Measurements from ENCODE around the gene SEC24A. TPM values are rescaled to one million over a fixed set of nuclear protein-coding genes. Genes with fewer than 3 reads are reported as not detected.
A peak's percentile ranks its signal among the peaks of the same experiment; 100 is the strongest.
"Not testable (repeated sequence)": the region's sequence is repeated elsewhere in the genome, so short reads cannot be mapped to it uniquely, and the experiment has no call there.

The SEC24A gene
- total and polyA plus RNA-seq, 2 experiments from 2014 or later, result 19.7 to 41.7 TPM

- no peaks in the 10 kb centered on the region for H3K9me2 ChIP-seq (ENCODE audit: insufficient read depth)
- peaks cover 20% of the 10 kb centered on the region; the same call in 1 of the 2 replicates for H4K20me1 ChIP-seq (ENCODE audit: insufficient read depth)
- H3K27me3 ChIP-seq (replicated peaks; ENCODE audit: insufficient read depth), result no peaks in the 10 kb centered on the region
- TF ChIP-seq EZH2 (IDR thresholded peaks at IDR 0.05; ENCODE audit: insufficient read depth, poor library complexity, severe bottlenecking) (no peak), EZH2phosphoT487 (IDR thresholded peaks at IDR 0.05; ENCODE audit: insufficient read depth, low read depth) (no peak)
- H3K4me3 ChIP-seq, result no peak overlapping the region
- WGBS, 2 experiments (ENCODE audit: low coverage in 1 of 2, low lambda C conversion rate in 2 of 2, missing lambda C conversion rate in 2 of 2), result 100% methylated on average over 4 of the region's 4 CpGs
- H3K27ac ChIP-seq, result no peak overlapping the region
- H3K9me3 ChIP-seq (ENCODE audit: low read depth), result no peaks in the 10 kb centered on the region
- peaks cover 13% of the 10 kb centered on the region; the same call in 1 of the 2 replicates for H3F3A ChIP-seq (ENCODE audit: insufficient read depth)
- no peak for DNase-seq
- peaks cover 100% of the 10 kb centered on the region for H3K79me2 ChIP-seq (ENCODE audit: insufficient read depth)
- in situ Hi-C loops (cut with MboI), result no loop called here
- H3K9ac ChIP-seq, result no peak overlapping the region
- H3K4me1 ChIP-seq (ENCODE audit: insufficient read depth), result no peaks in the 10 kb centered on the region
- H3K4me2 ChIP-seq (ENCODE audit: unreplicated experiment), result no peak overlapping the region
- peaks cover 38% of the 10 kb centered on the region for H3K36me3 ChIP-seq (ENCODE audit: low read depth)
- no peak overlapping the region for H2AFZ ChIP-seq
These were observed 10.9 kb downstream of the SEC24A start for GRCh38 chr5:134659456-134659855.

- no peak overlapping the region for H3K27ac ChIP-seq
- no peaks in the 10 kb centered on the region for H3K9me3 ChIP-seq (ENCODE audit: low read depth)
- 92 to 95% methylated on average over 6 of the region's 6 CpGs for WGBS, 2 experiments (ENCODE audit: low coverage in 1 of 2, low lambda C conversion rate in 2 of 2, missing lambda C conversion rate in 2 of 2)
- H3K27me3 ChIP-seq (replicated peaks; ENCODE audit: insufficient read depth), result no peaks in the 10 kb centered on the region
- peaks cover 39% of the 10 kb centered on the region for H3K36me3 ChIP-seq (ENCODE audit: low read depth)
- H3K4me1 ChIP-seq (ENCODE audit: insufficient read depth), result no peaks in the 10 kb centered on the region
- H3K79me2 ChIP-seq (ENCODE audit: insufficient read depth), result peaks cover 100% of the 10 kb centered on the region
- no peak overlapping the region for H3K4me3 ChIP-seq
- H4K20me1 ChIP-seq (ENCODE audit: insufficient read depth), result peaks cover 20% of the 10 kb centered on the region; the same call in 1 of the 2 replicates
- H2AFZ ChIP-seq, result no peak overlapping the region
- in situ Hi-C loops (cut with MboI), result no loop called here
- TF ChIP-seq EZH2phosphoT487 (IDR thresholded peaks at IDR 0.05; ENCODE audit: insufficient read depth, low read depth) (no peak), EZH2 (IDR thresholded peaks at IDR 0.05; ENCODE audit: insufficient read depth, poor library complexity, severe bottlenecking) (no peak)
- H3F3A ChIP-seq (ENCODE audit: insufficient read depth), result peaks cover 13% of the 10 kb centered on the region; the same call in 1 of the 2 replicates
- H3K9me2 ChIP-seq (ENCODE audit: insufficient read depth), result no peaks in the 10 kb centered on the region
- DNase-seq, result no peak
- no peak overlapping the region for H3K4me2 ChIP-seq (ENCODE audit: unreplicated experiment)
- no peak overlapping the region for H3K9ac ChIP-seq
These were observed 11.3 kb downstream of the SEC24A start for GRCh38 chr5:134659922-134660321.

GRCh38 chr5:134662971-134663370 lies 14.4 kb downstream of the SEC24A start:
- no peaks in the 10 kb centered on the region for H3K9me3 ChIP-seq (ENCODE audit: low read depth)
- H3K27me3 ChIP-seq (replicated peaks; ENCODE audit: insufficient read depth), result no peaks in the 10 kb centered on the region
- TF ChIP-seq EZH2phosphoT487 (IDR thresholded peaks at IDR 0.05; ENCODE audit: insufficient read depth, low read depth) (no peak), EZH2 (IDR thresholded peaks at IDR 0.05; ENCODE audit: insufficient read depth, poor library complexity, severe bottlenecking) (no peak)
- H2AFZ ChIP-seq, result no peak overlapping the region
- H3K79me2 ChIP-seq (ENCODE audit: insufficient read depth), result peaks cover 100% of the 10 kb centered on the region
- no peak overlapping the region for H3K27ac ChIP-seq
- 81 to 88% methylated on average over 4 of the region's 4 CpGs for WGBS, 2 experiments (ENCODE audit: low coverage in 1 of 2, low lambda C conversion rate in 2 of 2, missing lambda C conversion rate in 2 of 2)
- H3K36me3 ChIP-seq (ENCODE audit: low read depth), result peaks cover 51% of the 10 kb centered on the region
- peaks cover 13% of the 10 kb centered on the region; the same call in 1 of the 2 replicates for H3F3A ChIP-seq (ENCODE audit: insufficient read depth)
- H3K4me2 ChIP-seq (ENCODE audit: unreplicated experiment), result no peak overlapping the region
- H3K9ac ChIP-seq, result no peak overlapping the region
- no peaks in the 10 kb centered on the region for H3K9me2 ChIP-seq (ENCODE audit: insufficient read depth)
- in situ Hi-C loops (cut with MboI), result no loop called here
- peaks cover 16% of the 10 kb centered on the region; the same call in 1 of the 2 replicates for H4K20me1 ChIP-seq (ENCODE audit: insufficient read depth)
- DNase-seq, result no peak
- no peaks in the 10 kb centered on the region for H3K4me1 ChIP-seq (ENCODE audit: insufficient read depth)
- H3K4me3 ChIP-seq, result no peak overlapping the region

GRCh38 chr5:134664448-134664847 lies 15.9 kb downstream of the SEC24A start:
- H2AFZ ChIP-seq, result no peak overlapping the region
- DNase-seq, result no peak
- no peak overlapping the region for H3K4me3 ChIP-seq
- peaks cover 100% of the 10 kb centered on the region for H3K79me2 ChIP-seq (ENCODE audit: insufficient read depth)
- no peak for TF ChIP-seq EZH2phosphoT487 (IDR thresholded peaks at IDR 0.05; ENCODE audit: insufficient read depth, low read depth)
- no peak for TF ChIP-seq EZH2 (IDR thresholded peaks at IDR 0.05; ENCODE audit: insufficient read depth, poor library complexity, severe bottlenecking)
- no peaks in the 10 kb centered on the region for H3K4me1 ChIP-seq (ENCODE audit: insufficient read depth)
- H3K4me2 ChIP-seq (ENCODE audit: unreplicated experiment), result no peak overlapping the region
- peaks cover 11% of the 10 kb centered on the region; the same call in 1 of the 2 replicates for H4K20me1 ChIP-seq (ENCODE audit: insufficient read depth)
- no peaks in the 10 kb centered on the region for H3K9me2 ChIP-seq (ENCODE audit: insufficient read depth)
- in situ Hi-C loops (cut with MboI), result no loop called here
- H3F3A ChIP-seq (ENCODE audit: insufficient read depth), result 0 out of 2 replicates have a peak, but pooled peaks cover 10% of the 10 kb centered on the region
- no peak overlapping the region for H3K9ac ChIP-seq
- no peak overlapping the region for H3K27ac ChIP-seq
- WGBS, 2 experiments (ENCODE audit: low coverage in 1 of 2, low lambda C conversion rate in 2 of 2, missing lambda C conversion rate in 2 of 2), result 96 to 100% methylated on average over 1 to 3 of the region's 3 CpGs
- H3K27me3 ChIP-seq (replicated peaks; ENCODE audit: insufficient read depth), result no peaks in the 10 kb centered on the region
- peaks cover 55% of the 10 kb centered on the region for H3K36me3 ChIP-seq (ENCODE audit: low read depth)
- H3K9me3 ChIP-seq (ENCODE audit: low read depth), result no peaks in the 10 kb centered on the region

GRCh38 chr5:134673546-134673945 lies 25.0 kb downstream of the SEC24A start:
- H3F3A ChIP-seq (ENCODE audit: insufficient read depth); H3K9ac ChIP-seq; H3K27me3 ChIP-seq (replicated peaks; ENCODE audit: insufficient read depth); H4K20me1 ChIP-seq (ENCODE audit: insufficient read depth); H3K4me2 ChIP-seq (ENCODE audit: unreplicated experiment); H3K9me2 ChIP-seq (ENCODE audit: insufficient read depth); H3K9me3 ChIP-seq (ENCODE audit: low read depth); H3K4me3 ChIP-seq; in situ Hi-C loops (cut with MboI); H2AFZ ChIP-seq; H3K4me1 ChIP-seq (ENCODE audit: insufficient read depth): not testable (repeated sequence)
- 69 to 71% methylated on average over 4 of the region's 4 CpGs for WGBS, 2 experiments (ENCODE audit: low coverage in 1 of 2, low lambda C conversion rate in 2 of 2, missing lambda C conversion rate in 2 of 2)
- peak overlapping the region; percentile 40 for H3K27ac ChIP-seq
- peaks cover 97% of the 10 kb centered on the region for H3K79me2 ChIP-seq (ENCODE audit: insufficient read depth)
- peaks cover 81% of the 10 kb centered on the region for H3K36me3 ChIP-seq (ENCODE audit: low read depth)
- DNase-seq, result peak; percentile 32

GRCh38 chr5:134677357-134677756 lies 28.8 kb downstream of the SEC24A start:
- DNase-seq; H3K27ac ChIP-seq; H3K4me3 ChIP-seq; in situ Hi-C loops (cut with MboI); H3K27me3 ChIP-seq (replicated peaks; ENCODE audit: insufficient read depth); H2AFZ ChIP-seq; H3K4me2 ChIP-seq (ENCODE audit: unreplicated experiment); H3K9me3 ChIP-seq (ENCODE audit: low read depth); H3K4me1 ChIP-seq (ENCODE audit: insufficient read depth); H3K9ac ChIP-seq; H3K9me2 ChIP-seq (ENCODE audit: insufficient read depth); H4K20me1 ChIP-seq (ENCODE audit: insufficient read depth); H3F3A ChIP-seq (ENCODE audit: insufficient read depth): not testable (repeated sequence)
- H3K36me3 ChIP-seq (ENCODE audit: low read depth), result peaks cover 92% of the 10 kb centered on the region
- WGBS, 2 experiments (ENCODE audit: low coverage in 1 of 2, low lambda C conversion rate in 2 of 2, missing lambda C conversion rate in 2 of 2), result 74 to 76% methylated on average over 4 of the region's 4 CpGs
- peaks cover 86% of the 10 kb centered on the region for H3K79me2 ChIP-seq (ENCODE audit: insufficient read depth)

- H2AFZ ChIP-seq; H3K4me3 ChIP-seq; H3K4me1 ChIP-seq (ENCODE audit: insufficient read depth); H3K4me2 ChIP-seq (ENCODE audit: unreplicated experiment); H3K9me2 ChIP-seq (ENCODE audit: insufficient read depth); H3F3A ChIP-seq (ENCODE audit: insufficient read depth); H3K9ac ChIP-seq; H3K27me3 ChIP-seq (replicated peaks; ENCODE audit: insufficient read depth); H4K20me1 ChIP-seq (ENCODE audit: insufficient read depth); DNase-seq; H3K27ac ChIP-seq; in situ Hi-C loops (cut with MboI); H3K9me3 ChIP-seq (ENCODE audit: low read depth): not testable (repeated sequence)
- peaks cover 82% of the 10 kb centered on the region for H3K36me3 ChIP-seq (ENCODE audit: low read depth)
- H3K79me2 ChIP-seq (ENCODE audit: insufficient read depth), result peaks cover 72% of the 10 kb centered on the region
- WGBS, 2 experiments (ENCODE audit: low coverage in 1 of 2, low lambda C conversion rate in 2 of 2, missing lambda C conversion rate in 2 of 2), result 97 to 100% methylated on average over 8 of the region's 8 CpGs
These were observed 41.6 kb downstream of the SEC24A start for GRCh38 chr5:134690144-134690543.
